GM21786 (cell line): Measurements from ENCODE around the gene AIP.
"Not testable (repeated sequence)": the region's sequence is repeated elsewhere in the genome, so short reads cannot be mapped to it uniquely, and the experiment has no call there.

ENCODE experiments used
- ATAC-seq: cut with Tn5 transposase; IDR thresholded peaks from one replicate; pipeline ENCODE4 v1.9.1; 2021; ENCODE audit not compliant: unreplicated experiment

AIP gene

DNA sequence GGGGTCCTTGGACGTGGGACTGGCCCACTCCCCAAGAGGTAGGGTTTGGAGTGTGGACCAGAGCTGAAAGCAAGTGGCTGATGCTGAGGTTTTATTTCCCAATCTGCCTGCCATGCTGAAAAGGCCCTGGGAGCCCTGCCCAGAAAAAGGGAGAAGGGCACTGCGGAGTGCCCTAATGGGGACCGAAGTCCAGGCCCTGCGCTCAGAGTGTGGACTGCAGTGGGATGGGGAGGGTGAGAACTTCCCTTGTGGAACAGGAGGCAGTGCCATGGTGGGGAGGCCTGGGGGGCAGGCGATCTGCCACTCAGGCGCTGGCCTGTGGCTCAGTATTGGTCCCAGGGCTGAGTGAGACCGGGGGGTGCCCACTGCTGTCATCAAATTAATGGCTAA, 34.6 kb upstream of the AIP start:
- no peak for ATAC-seq

DNA sequence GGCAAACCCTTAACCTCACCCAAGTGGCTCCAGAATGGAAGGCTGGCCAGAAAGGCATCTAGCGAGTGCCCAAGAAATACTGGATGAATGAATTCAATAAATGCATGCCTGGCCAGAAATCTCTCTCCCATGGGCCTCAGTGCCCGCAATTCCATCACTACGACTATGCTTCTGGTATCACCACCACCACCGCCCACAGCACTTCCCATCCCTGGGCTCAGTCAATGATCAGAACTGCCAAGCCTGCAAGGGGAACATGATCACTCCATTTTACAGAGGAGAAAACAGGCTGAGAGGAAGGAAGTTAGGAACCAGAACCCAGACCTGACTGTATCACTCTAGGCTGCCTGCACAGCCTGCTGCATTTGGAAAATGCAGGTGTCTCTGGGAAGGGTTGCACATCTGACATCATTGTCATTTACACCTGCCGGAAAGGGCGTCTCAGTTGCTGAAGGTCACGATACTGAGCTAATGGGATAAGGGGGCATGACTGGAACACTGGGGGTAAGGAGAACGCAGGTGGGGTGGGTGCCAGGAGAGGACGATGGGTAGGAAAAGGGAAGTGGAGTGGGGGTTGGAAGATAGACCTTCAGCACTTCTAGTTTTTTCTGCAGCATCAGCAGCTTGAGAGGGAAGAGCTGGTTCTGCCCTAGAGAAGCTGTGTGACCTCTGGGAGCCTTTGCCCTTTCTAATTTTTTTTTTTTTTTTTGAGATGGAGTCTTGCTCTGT, 33.5 kb upstream of the AIP start:
- no peak for ATAC-seq

DNA sequence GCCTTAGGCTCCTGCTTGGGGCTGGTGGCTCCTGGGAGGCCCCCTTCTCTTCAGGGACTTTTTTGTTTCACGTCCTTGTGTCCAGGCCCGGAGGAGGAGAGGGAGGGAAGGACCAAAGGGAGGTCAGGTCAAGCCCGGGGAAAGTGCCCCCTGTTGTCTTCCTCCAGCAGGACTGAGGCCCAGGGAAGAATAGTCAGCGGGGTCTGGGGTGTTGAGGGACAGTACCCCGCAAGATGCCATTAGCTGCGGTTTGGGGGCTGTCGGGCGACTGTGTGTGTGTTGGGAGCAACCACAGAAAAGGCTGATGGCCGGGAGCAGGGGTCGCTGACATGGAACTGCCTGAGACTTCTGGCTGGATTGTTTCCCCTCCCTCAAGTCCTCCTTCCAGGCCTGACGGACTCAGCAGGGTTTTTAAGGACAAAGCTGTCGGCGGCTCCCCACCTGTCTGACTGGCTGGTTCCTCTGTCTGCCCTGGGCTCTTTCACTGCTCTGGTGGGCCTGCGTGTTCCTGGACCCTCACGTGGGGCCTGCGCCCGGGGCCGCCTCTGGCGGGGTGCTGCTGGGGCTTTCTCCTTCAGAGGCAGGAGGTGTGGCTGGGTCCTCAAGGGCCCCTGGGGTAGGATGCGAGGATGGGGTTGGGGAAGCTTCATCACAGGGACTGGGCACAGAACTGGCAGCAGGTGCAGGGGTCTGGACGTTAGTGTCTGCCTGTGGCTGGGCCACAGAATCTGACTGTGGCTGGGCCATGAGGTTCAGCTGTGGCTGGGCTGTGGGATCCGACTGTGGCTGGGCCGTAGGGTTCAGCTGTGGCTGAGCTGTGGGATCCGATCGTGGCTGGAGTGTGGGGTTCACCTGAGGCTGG, 31.8 kb upstream of the AIP start:
- no peak for ATAC-seq

DNA sequence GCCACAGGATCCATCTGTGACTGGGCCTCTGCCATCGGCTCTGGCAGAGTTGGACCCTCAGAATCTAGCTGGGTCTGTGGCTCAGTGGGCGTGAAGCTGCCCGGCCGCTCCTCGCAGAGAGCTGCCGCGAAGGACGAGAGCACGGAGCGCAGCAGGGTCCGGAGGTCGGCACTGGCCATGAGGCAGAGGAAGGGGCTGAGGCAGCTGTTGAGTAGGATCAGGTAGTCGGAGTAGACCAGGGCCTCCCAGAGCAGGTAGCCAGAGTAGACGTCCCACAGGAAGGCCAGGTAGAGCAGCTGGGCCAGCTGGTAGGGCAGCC, 31.2 kb upstream of the AIP start:
- ATAC-seq: no peak

DNA sequence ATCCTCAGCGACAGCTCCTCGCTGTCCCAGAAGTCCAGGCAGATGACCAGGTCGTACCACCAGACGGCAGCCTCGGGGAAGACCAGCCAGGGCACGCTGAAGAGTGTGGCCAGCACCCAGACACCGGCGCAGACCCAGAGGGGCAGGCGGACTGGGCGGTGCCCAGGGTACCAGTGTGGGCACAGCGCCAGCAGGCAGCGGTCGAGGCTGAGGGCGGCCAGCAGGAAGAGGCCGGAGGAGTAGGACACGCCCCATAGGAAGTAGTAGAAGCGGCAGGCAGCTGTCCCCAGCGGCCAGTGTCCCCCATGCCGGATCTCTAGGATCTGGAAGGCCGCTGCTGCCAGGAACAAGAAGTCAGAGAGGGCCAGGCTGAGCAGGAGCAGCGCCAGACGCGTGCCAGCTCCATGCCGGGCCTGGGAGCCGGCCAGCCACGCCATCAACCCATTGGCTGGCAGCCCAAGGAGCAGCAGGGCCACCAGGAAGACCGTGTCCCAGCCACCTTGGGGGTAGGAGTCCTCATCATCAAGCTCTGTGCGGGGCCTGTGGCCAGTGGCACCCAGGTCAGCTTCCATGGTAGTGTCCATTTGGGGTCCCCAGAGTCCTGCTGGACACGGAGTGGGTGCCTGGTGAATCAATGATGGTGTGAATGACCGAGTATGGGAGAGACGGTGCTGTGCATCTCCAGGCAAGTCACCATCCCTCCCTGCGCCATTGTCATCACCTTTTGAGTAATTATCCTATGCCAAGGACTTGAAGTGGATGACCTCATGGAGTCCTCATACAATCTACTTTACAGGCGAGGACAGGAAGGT, 30.5 kb upstream of the AIP start, which contains the start of gene GPR152:
Gene GPR152 (minus strand): TSS at position 589 of the 812 bp plus-strand sequence. CDS start 5 bp downstream, at position 584.
- no peak for ATAC-seq

DNA sequence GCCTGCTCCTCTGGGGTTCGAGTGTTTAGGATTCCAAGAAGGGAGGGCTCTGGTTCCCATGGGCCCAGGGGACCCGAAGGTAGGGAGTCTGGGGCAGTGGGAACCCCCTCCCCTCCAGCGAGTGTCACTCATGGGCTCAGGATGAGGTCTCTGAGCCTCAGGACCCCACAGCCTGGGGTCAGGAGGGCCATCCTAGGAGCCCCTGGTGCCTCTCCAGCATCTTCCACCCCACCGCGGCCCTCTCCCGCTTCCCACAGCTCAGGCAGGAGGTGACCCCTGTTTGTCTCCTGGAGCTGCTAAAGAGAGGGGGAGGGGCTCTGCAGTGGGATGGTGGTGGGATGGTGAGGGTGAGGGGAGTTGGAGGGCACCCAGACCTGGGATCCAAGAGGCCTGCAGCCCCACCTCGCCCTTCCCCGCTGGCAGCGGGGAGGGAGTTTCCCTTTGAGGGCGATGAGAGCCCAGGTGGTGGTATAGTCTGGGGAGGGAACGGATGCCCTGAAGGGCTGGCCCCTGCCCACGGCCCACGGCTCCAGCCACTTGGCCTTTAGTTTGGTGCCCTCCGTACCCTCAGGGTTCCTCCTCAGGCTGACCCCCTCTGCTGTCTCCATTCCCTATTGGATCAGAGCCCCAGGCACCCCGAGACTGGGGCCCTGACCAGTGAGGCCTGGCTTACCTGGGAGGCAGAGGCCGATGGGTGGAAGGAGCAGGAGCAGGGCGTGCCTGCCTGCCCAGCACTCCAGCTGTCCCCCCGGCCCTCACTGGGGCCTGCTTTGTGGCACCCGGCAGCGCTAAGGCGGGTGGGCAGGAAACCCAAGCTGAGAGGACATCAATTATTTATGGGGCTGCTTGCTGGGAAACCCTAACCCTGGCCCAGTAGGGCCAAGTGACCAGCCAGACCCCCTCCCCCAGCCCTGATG, 28.8 kb upstream of the AIP start:
- ATAC-seq: no peak

DNA sequence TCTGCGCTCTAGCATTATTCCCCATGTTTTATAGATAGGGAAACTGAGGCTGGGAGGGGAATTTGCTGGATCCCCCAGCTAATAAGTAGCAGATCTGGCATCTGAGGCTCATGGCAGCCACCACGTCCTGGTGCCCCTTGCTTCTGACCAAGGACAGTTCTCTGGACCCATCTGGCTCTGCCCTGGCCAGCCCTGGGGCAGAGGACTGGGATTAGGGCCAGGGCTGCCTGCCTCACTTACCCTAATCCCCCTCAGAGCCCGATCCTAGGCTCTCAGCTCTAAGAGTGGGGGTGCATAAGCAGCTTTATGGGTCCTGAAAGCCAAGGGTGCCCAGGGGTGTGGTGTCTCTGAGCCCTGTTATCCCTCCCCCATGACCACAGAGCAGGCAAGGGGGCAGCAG, 27.8 kb upstream of the AIP start, which contains the start of gene CABP4:
Gene CABP4 (plus strand): TSS at position 301 of the 400 bp plus-strand sequence. CDS start 70 bp downstream, at position 371.
- no peak for ATAC-seq

DNA sequence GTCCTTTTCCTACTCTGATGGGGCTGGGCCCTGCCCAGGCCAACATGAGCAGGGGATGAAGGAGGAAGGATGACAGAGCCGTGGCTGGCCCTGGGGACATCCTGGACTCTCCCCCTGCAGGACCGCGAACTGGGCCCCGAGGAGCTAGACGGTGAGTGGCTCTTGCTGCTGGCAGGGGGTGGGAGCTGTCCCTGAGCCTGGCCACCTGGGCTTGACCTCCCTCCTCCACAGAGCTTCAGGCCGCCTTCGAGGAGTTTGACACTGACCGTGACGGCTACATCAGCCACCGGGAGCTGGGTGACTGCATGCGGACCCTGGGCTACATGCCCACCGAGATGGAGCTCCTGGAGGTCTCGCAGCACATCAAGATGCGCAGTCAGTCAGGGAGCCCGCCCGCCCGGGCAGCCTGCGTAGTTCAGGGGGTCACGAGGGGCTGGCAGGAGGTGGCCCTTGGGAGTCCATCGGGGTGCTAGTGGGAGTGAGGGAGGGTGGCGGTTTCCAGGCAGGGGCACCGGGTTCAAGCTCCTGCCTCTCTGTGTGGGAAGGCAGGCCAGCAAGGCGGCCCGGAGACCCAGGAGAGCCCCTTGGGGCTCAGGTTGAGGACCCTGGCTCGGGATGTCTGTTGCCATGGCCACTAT, 26.6 kb upstream of the AIP start:
- no peak for ATAC-seq

DNA sequence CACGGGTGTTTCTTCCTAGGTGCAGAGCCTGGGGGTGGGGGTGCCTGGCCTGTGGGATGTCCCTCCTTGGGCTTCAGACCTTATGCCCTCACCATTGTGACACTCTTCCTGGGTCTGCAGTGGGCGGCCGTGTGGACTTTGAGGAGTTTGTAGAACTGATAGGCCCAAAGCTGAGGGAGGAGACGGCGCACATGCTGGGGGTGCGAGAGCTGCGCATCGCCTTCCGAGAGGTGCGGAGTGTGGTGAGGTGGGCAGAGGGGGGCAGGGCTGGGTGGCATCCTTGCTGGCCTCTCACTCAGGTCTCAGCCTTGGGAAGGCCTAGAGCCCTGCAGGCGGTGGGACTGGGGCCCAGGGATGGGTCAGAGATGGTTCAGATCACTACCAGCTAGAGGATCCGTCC, 25.4 kb upstream of the AIP start:
- no peak for ATAC-seq

DNA sequence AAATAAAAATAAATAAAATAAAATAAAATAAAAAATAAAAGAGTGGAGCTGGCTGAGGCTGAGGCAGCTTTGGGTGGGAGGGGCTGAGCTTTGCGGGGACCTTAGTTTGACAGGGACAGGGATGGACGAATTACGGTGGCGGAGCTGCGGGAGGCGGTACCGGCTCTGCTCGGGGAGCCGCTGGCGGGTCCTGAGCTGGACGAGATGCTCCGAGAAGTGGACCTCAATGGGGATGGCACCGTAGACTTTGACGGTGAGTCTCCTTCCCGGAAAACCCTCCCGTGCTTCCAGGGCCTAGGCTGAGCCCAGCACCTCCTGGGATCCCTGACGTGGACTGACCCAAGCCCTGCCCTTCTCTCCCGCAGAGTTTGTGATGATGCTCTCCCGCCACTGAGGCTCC, 24.6 kb upstream of the AIP start:
- ATAC-seq: no peak

DNA sequence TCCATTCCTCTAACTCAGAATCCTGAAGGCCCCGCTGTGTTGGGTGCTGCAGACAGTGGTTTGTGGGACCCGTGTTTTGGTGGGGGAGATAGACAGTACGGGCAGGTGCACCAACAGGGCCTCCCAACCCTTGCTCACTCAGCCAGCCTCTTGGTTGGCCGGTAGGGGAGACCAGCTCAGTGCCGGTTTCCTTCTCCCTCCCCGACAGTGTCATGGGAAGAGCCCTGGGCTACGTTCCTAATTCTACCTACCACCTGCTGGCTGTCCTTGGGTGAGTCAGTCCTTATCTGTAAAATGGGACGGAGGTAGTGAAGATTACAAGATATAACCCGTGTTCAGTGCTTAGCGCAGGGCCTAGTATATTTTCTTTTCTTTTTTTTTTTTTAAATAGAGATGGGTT, 19.6 kb upstream of the AIP start:
- ATAC-seq: no peak

DNA sequence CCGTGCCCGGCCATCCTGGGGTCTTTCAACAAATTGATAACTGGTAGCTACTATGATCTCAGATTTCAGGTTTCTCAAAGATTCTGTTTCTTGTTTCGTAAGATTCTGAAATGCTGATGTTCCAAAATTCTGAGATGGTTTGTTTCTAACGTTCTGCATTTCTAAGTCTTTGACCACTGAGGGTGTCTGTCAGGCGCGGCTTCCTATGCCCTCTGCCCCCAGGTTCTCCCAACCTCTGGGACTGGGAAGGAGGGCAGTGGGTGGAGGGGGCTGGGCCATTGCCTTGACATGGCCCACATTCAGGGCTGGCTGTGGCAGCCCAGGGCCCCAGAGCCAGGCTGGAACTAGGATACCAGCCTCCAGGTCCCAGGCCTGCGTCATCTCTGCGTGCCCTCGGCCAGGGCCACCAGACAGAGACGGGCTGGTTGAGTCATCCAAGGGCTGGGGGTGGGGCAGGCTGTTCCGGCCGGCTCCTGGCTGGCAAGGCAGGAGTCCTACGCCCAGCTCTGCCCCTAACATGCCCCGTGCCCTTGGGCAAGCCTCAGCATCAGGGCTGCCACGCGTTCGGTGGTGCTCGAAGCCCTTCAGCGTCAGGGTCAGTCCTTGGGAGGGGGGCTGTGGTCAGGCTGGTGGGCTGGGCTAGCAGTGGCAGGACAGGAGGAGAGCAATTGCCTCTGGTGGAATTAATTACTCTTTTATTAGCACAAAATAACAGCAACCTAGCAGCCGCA, 19.0 kb upstream of the AIP start:
- no peak for ATAC-seq

DNA sequence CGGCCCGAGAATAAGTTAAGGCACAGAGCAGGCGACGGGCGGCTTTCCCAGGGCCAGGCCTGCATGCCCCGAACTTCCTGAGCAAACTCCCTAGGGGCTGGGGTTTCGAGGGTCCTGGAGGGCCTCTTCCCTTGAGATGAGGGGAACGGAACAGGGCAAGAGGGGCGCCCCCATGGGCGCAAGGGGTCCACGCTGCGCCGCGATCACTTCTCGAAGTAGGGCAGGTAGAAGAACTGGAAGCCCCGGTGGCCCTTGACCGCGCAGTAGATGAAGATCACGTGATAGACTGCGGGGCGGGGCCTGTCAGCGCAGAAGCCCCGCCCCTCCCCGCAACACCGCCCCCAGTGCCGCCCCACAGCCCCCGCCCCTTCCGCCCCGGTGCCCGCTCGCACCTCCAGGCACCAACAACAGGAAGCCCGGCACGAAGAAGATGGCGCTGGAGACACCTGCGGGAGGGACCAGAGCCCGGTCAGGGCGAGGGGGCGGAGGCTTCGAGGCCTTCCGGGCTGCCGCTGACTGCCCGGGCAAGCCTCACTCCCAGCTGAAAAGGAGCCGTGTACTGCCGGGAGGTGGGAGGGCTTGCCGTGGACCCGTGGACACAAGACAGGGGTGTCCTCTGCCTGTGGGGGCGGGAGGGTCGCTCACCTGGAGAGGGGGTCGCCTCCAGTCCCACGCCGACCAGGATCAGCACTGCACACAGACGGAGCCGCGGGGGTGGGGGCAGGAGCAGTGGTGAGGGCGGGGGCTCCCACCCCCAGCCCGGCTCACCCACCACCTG, 18.2 kb upstream of the AIP start:
- ATAC-seq: peak; percentile 45

DNA sequence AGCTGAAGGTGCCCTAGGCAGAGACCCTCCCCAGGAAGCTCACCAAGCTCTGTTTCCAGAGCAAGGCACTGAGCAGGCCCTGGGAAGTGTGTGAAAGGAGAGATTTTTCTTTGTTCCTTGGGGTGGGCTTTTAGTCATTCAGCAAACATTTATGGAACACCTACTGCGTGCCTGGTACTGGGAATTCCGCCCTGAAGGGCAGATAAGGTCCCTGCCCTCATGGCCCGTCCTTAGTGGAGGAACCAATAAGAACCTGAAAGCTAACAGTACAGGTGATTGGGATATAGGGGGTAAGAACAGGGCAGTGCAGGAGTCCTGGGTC, 17.7 kb upstream of the AIP start:
- no peak for ATAC-seq

DNA sequence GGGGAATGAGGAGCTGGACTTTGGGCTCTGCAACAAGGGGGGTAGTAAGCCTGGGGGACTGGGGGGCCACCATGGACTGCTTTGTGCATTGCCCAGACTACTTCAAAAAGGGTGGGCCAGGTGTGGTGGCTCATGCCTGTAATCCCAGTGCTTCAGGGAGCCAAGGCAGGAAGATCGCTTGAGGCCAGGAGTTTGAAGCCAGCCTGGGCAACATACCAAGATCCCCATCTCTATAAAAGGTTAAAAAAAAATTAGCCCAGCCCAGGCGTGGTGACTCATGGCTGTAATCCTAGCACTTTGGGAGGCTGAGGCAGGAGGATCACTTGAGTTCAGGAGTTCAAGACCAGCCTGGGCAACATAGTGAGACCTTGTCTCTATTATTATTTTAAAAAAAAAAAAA, 17.3 kb upstream of the AIP start:
- not testable (repeated sequence) for ATAC-seq

DNA sequence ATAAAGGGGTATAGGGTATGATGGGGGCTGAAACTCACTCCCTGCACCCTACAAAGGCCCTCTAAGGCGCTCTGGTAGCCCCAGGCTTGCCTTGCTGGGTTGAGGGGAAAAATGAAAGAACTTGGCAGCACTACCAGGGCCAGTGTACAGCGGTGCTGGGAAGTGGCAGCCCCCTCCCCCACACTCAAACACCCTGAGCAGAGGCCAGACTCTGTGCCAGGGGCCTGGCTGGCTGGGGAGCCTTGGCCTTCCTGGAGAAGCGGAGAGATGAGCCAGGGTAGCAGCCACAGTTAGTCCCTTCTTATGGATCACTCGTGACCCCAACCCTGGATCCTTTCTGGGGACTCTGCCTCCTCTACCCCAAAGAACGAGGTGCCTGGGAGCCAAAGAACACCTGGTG, 16.5 kb upstream of the AIP start:
- no peak for ATAC-seq

DNA sequence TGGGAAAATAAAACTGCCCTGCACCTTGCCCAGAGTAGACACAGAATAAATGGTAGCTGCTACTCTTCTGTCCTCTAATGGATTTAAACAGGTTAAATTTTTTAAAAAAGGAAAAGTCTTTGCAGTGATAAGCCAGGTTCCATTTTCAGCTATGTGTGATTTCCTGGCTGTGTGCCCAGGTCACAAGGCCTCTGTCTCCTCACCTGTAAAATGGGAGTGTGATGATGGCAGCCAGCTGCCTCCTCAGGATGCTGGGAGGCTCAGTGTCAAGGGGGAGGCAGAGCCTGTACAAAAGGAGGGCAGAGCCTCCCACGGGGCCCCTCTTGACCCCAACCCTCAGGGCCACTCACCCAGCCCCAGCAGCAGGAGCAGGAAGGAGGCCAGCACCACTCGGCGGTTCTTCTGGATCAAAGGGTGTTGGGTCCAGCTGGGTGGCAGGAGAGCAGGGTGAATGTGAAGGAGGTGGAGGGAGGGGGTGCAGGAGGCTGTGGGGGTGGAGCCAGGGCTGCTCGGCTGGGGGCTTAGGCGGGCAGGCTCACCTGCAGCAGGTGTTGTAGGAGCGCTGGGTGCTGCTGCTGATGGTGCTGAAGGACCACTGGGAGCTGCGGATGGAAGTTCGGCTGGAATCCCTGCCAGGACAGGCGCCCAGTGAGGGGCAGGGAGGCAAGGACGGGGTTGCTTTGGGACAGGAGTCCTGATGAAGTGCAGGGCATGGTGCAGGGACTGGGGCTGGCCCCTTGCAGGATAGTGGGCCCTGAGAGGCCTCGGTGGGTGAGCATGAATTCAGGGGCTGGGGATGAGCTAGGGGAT, 15.7 kb upstream of the AIP start:
- no peak for ATAC-seq

DNA sequence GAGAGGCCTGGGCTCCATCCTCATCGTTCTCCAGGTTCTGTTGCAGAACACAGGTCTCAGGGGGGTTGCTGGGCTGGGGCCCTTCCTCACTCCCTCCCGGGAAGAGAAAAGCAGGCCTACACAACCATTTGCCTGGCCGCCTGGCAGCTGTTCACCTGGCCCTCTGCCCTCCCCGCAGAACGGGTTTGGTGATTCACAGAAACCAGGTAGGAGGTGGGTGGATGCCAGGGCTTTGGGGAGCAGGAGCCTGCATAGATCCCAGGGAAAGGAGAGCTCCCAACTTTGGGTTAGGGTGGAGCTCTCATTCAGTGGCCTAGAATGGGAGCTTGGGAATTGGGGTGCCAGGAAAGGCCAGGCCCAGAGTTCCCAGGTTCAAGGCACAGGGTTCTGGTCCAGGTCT, 14.8 kb upstream of the AIP start:
- ATAC-seq: no peak
